ENCODE results near the gene COL2A1.

DNA sequence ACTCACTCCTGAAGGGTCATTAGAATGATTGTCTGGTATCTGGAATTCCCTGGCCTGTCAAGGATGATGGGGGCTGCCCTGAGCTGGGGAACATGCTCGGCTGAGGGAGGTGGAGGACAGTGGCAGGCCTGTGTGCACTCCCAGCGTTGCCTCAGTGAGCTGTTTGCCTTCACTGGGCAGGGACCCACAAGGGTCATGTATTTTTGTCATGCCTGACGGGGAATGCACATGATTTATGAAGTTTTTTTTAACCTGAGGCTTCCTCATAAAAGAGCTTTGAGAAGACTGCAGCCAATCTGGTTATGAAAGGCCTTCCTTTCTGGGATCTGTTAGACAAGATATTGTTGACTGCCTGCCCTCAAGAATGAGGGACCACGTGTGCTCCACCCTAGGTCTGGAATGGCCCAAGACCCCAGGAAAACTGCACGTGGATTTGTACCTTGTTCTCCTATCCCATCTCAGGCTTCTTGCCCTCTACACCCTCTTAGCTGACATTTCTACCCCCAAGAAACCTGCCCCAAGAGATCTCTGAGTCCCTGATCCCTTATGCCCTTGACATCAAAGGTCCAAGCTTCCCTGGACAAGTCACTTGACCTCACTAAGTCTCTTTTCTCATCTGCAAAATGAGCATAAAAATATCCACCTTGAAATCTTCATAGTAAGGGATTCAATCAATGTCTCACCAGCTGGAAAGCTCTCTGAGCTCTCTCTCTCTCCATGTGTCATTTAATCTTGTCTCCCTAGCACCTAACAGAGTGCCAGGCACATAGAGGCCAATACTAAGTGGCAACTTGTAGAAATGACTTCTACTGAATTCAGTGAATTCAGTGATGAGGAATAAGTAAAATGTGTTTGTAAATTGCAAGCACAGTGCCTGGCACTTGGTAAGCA lies 24.5 kb upstream of the COL2A1 start:
- TF ChIP-seq, protein P1, sequence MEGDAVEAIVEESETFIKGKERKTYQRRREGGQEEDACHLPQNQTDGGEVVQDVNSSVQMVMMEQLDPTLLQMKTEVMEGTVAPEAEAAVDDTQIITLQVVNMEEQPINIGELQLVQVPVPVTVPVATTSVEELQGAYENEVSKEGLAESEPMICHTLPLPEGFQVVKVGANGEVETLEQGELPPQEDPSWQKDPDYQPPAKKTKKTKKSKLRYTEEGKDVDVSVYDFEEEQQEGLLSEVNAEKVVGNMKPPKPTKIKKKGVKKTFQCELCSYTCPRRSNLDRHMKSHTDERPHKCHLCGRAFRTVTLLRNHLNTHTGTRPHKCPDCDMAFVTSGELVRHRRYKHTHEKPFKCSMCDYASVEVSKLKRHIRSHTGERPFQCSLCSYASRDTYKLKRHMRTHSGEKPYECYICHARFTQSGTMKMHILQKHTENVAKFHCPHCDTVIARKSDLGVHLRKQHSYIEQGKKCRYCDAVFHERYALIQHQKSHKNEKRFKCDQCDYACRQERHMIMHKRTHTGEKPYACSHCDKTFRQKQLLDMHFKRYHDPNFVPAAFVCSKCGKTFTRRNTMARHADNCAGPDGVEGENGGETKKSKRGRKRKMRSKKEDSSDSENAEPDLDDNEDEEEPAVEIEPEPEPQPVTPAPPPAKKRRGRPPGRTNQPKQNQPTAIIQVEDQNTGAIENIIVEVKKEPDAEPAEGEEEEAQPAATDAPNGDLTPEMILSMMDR (IDR thresholded peaks at IDR 0.05) = no peak
- no peak for TF ChIP-seq EZH2 (IDR thresholded peaks at IDR 0.05)

Measured in neural progenitor cell (in vitro differentiated cells).